Measurements from ENCODE around the gene KIRREL3. TPM values are rescaled to one million over a fixed set of nuclear protein-coding genes. Genes with fewer than 3 reads are reported as not detected.

KIRREL3 gene
- total RNA-seq, 2 experiments from 2014 or later, result not detected

- Histone ChIP-seq H3K9me3 (ENCODE audit: control insufficient read depth in 1 of 2, insufficient read depth in 1 of 2, low read length in 2 of 2) (peaks cover 0 to 4% of the 10 kb centered on the region in 2 experiments), H3K27me3 (ENCODE audit: control insufficient read depth in 1 of 2, insufficient read depth in 2 of 2, low read length in 2 of 2) (no peaks in the 10 kb centered on the region), H3K27ac (ENCODE audit: low read depth in 1 of 2, low read length in 2 of 2) (no peak overlapping the region), H3K36me3 (ENCODE audit: insufficient read depth, low read length) (no peaks in the 10 kb centered on the region), H3K4me3 (ENCODE audit: low read length) (no peak overlapping the region), H3K4me1 (ENCODE audit: insufficient read depth, low read length) (no peaks in the 10 kb centered on the region)
- Mint-ChIP-seq H3K4me1 (ENCODE audit: low read depth) (no peaks in the 10 kb centered on the region), H3K4me3 (no peak overlapping the region), H3K9me3 (no peaks in the 10 kb centered on the region), H3K36me3 (ENCODE audit: low read depth) (no peaks in the 10 kb centered on the region), H3K27ac (no peak overlapping the region), H3K27me3 (peaks cover 12% of the 10 kb centered on the region)
- ATAC-seq (ENCODE audit: poor library complexity) (no peak), DNase-seq (no peak)
- no peak for TF ChIP-seq CTCF (IDR thresholded peaks at IDR 0.05)
- ChIA-PET CTCF (no interaction called here), POLR2A (no interaction called here)
- intact Hi-C loops (cut with DNase I, micrococcal nuclease), result no loop called here
Observed at GRCh38 chr11:127044535-127044934, 44.0 kb upstream of the KIRREL3 start.

GRCh38 chr11:127042445-127042844 lies 41.9 kb upstream of the KIRREL3 start:
- ATAC-seq (ENCODE audit: poor library complexity) (no peak), DNase-seq (no peak)
- H3K27ac ChIP-seq (ENCODE audit: low read depth in 1 of 2, low read length in 2 of 2), result no peak overlapping the region
- no peaks in the 10 kb centered on the region for H3K4me1 Mint-ChIP-seq (ENCODE audit: low read depth)
- H3K9me3 Mint-ChIP-seq, result no peaks in the 10 kb centered on the region
- H3K27me3 Mint-ChIP-seq, result peaks cover 18% of the 10 kb centered on the region
- CTCF ChIA-PET, result no interaction called here
- H3K27ac Mint-ChIP-seq, result no peak overlapping the region
- no peak overlapping the region for H3K4me3 ChIP-seq (ENCODE audit: low read length)
- H3K4me1 ChIP-seq (ENCODE audit: insufficient read depth, low read length), result no peaks in the 10 kb centered on the region
- H3K27me3 ChIP-seq (ENCODE audit: control insufficient read depth in 1 of 2, insufficient read depth in 2 of 2, low read length in 2 of 2), result no peaks in the 10 kb centered on the region
- H3K36me3 ChIP-seq (ENCODE audit: insufficient read depth, low read length), result no peaks in the 10 kb centered on the region
- TF ChIP-seq CTCF (IDR thresholded peaks at IDR 0.05), result no peak
- H3K36me3 Mint-ChIP-seq (ENCODE audit: low read depth), result no peaks in the 10 kb centered on the region
- peaks cover 0 to 4% of the 10 kb centered on the region in 2 experiments for H3K9me3 ChIP-seq (ENCODE audit: control insufficient read depth in 1 of 2, insufficient read depth in 1 of 2, low read length in 2 of 2)
- POLR2A ChIA-PET, result no interaction called here
- intact Hi-C loops (cut with DNase I, micrococcal nuclease), result no loop called here
- no peak overlapping the region for H3K4me3 Mint-ChIP-seq

DNA sequence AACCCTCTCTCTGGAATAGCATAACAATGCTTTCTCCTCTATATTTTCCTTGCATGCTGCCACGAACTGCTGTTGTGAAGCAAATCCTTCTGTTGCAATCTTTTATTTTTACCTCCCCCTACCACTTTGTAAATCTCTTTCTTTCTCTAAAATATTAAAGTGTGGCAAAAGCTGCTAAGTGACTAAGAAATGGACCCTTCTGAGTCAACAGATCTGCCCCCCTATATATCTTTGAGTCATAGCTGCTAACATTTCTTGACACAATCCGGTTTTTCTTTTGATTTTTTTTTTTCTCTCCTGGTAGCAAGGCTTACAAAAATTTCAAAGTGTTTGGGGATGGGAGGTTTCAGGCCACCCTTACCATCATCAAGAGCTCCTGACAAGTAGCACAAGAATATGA lies 39.0 kb upstream of the KIRREL3 start:
- ATAC-seq (ENCODE audit: poor library complexity) (no peak), DNase-seq (no peak)
- CTCF ChIA-PET, result no interaction called here
- peaks cover 18% of the 10 kb centered on the region for H3K27me3 Mint-ChIP-seq
- H3K9me3 ChIP-seq (ENCODE audit: control insufficient read depth in 1 of 2, insufficient read depth in 1 of 2, low read length in 2 of 2), result peaks cover 0 to 4% of the 10 kb centered on the region in 2 experiments
- no peaks in the 10 kb centered on the region for H3K36me3 Mint-ChIP-seq (ENCODE audit: low read depth)
- no peaks in the 10 kb centered on the region for H3K36me3 ChIP-seq (ENCODE audit: insufficient read depth, low read length)
- H3K4me1 ChIP-seq (ENCODE audit: insufficient read depth, low read length), result no peaks in the 10 kb centered on the region
- no peak overlapping the region for H3K27ac Mint-ChIP-seq
- intact Hi-C loops (cut with DNase I, micrococcal nuclease), result no loop called here
- TF ChIP-seq CTCF (IDR thresholded peaks at IDR 0.05), result no peak
- H3K4me1 Mint-ChIP-seq (ENCODE audit: low read depth), result no peaks in the 10 kb centered on the region
- no peak overlapping the region for H3K4me3 ChIP-seq (ENCODE audit: low read length)
- H3K4me3 Mint-ChIP-seq, result no peak overlapping the region
- H3K9me3 Mint-ChIP-seq, result no peaks in the 10 kb centered on the region
- POLR2A ChIA-PET, result no interaction called here
- no peak overlapping the region for H3K27ac ChIP-seq (ENCODE audit: low read depth in 1 of 2, low read length in 2 of 2)
- no peaks in the 10 kb centered on the region for H3K27me3 ChIP-seq (ENCODE audit: control insufficient read depth in 1 of 2, insufficient read depth in 2 of 2, low read length in 2 of 2)

All from CD4-positive, alpha-beta T cell (primary cell).